Neural progenitor cell (in vitro differentiated cells): ENCODE measurements around the gene PIAS1. TPM values are rescaled to one million over a fixed set of nuclear protein-coding genes. Genes with fewer than 3 reads are reported as not detected.

ENCODE experiments used
- DNase-seq: peaks from one replicate; pipeline ENCODE4 v3.0.0-alpha.2; 2016; ENCODE audit warnings: low spot score
- H2AFZ ChIP-seq: fragments of 200-600 bp; sonication (generic); replicated peaks from 2 replicates; pipeline ENCODE4 v1.6.1; 2016; ENCODE audit warnings: antibody characterized with exemption
- H3F3A ChIP-seq: fragments of 200-600 bp; sonication (generic); 2 replicates; pipeline ENCODE4 v1.6.1; 2016; ENCODE audit warnings: antibody characterized with exemption, low read depth
- H3K27ac ChIP-seq: fragments of 200-600 bp; sonication (generic); 2 replicates; pipeline ENCODE4 v1.5.1; 2016; ENCODE audit warnings: mild to moderate bottlenecking
- H3K27me3 ChIP-seq: fragments of 200-600 bp; sonication (generic); 2 replicates; pipeline ENCODE4 v1.6.1; 2016; ENCODE audit warnings: mild to moderate bottlenecking, moderate library complexity
- H3K36me3 ChIP-seq: fragments of 200-600 bp; sonication (generic); 2 replicates; pipeline ENCODE4 v1.5.1; 2016
- H3K4me1 ChIP-seq: fragments of 200-600 bp; sonication (generic); 2 replicates; pipeline ENCODE4 v1.6.1; 2016; ENCODE audit warnings: mixed run types
- H3K4me2 ChIP-seq: fragments of 200-600 bp; sonication (generic); 2 replicates; pipeline ENCODE4 v1.6.1; 2016
- H3K4me3 ChIP-seq: fragments of 200-600 bp; sonication (generic); 2 replicates; pipeline ENCODE4 v1.5.1; 2016
- H3K79me2 ChIP-seq: fragments of 200-600 bp; sonication (generic); 2 replicates; pipeline ENCODE4 v1.6.1; 2016; ENCODE audit warnings: low read depth
- H3K9ac ChIP-seq: fragments of 200-600 bp; sonication (generic); 2 replicates; pipeline ENCODE4 v1.6.1; 2016
- H3K9me3 ChIP-seq: fragments of 200-600 bp; sonication (generic); 2 replicates; pipeline ENCODE4 v1.5.1; 2016; ENCODE audit warnings: low read depth
- H4K20me1 ChIP-seq: fragments of 200-600 bp; sonication (generic); 2 replicates; pipeline ENCODE4 v1.6.1; 2016; ENCODE audit warnings: low read depth
- H3K27ac Mint-ChIP-seq: 3 replicates; pipeline ENCODE4 v1.8.0; 2021; ENCODE audit warnings: mixed read lengths
- H3K27me3 Mint-ChIP-seq: 2 replicates; pipeline ENCODE4 v1.8.0; 2022; ENCODE audit warnings: low read depth, mild to moderate bottlenecking, inconsistent platforms, moderate library complexity, mixed read lengths; ENCODE audit not compliant: insufficient read depth
- H3K36me3 Mint-ChIP-seq: 3 replicates; pipeline ENCODE4 v1.8.0; 2021; ENCODE audit warnings: mixed read lengths
- H3K4me1 Mint-ChIP-seq: 3 replicates; pipeline ENCODE4 v1.8.0; 2021; ENCODE audit warnings: mixed read lengths
- H3K4me3 Mint-ChIP-seq: 3 replicates; pipeline ENCODE4 v1.8.0; 2021; ENCODE audit warnings: mild to moderate bottlenecking, moderate library complexity, mixed read lengths
- H3K9me3 Mint-ChIP-seq: 3 replicates; pipeline ENCODE4 v1.8.0; 2020; ENCODE audit warnings: mixed read lengths
- CTCF ChIP-seq: fragments of 200-600 bp; sonication (generic); IDR thresholded peaks from 2 replicates; pipeline ENCODE4 v1.5.1; 2017; ENCODE audit warnings: antibody characterized with exemption, mild to moderate bottlenecking
- EZH2 ChIP-seq: fragments of 200-600 bp; sonication (generic); IDR thresholded peaks from 2 replicates; pipeline ENCODE4 v1.6.1; 2017; ENCODE audit warnings: antibody characterized with exemption, mild to moderate bottlenecking, moderate library complexity
- EZH2phosphoT487 ChIP-seq: fragments of 200-600 bp; sonication (generic); IDR thresholded peaks from 2 replicates; pipeline ENCODE4 v1.6.1; 2017; ENCODE audit warnings: antibody characterized with exemption
- total RNA-seq: library from RNA; depleted of rRNA; stranded (reverse); fragments of >200 nt; gene quantifications from 2 replicates; pipeline ENCODE4 v1.2.3, GENCODE V29; 2015; ENCODE audit warnings: low replicate concordance

Gene PIAS1
- total RNA-seq, 1 donor from 2014 or later, result 34.6 TPM

GRCh38 chr15:68114840-68115239 is 60.7 kb downstream of the PIAS1 start:
- Histone ChIP-seq H3K79me2 (peaks cover 81% of the 10 kb centered on the region), H2AFZ (no peak overlapping the region), H3K4me2 (no peak overlapping the region), H3K27me3 (no peaks in the 10 kb centered on the region), H4K20me1 (peaks cover 26% of the 10 kb centered on the region), H3K4me3 (no peak overlapping the region), H3K36me3 (no peaks in the 10 kb centered on the region), H3F3A (no peaks in the 10 kb centered on the region), H3K4me1 (no peaks in the 10 kb centered on the region), H3K27ac (no peak overlapping the region), H3K9ac (no peak overlapping the region), H3K9me3 (no peaks in the 10 kb centered on the region)
- peaks cover 23% of the 10 kb centered on the region for H3K9me3 Mint-ChIP-seq
- no peak overlapping the region for H3K4me3 Mint-ChIP-seq
- no peaks in the 10 kb centered on the region for H3K27me3 Mint-ChIP-seq
- DNase-seq, result no peak
- TF ChIP-seq EZH2phosphoT487 (no peak), EZH2 (no peak), CTCF (no peak)
- H3K27ac Mint-ChIP-seq, result no peak overlapping the region
- H3K4me1 Mint-ChIP-seq, result peaks cover 10% of the 10 kb centered on the region
- peaks cover 41% of the 10 kb centered on the region for H3K36me3 Mint-ChIP-seq

- H4K20me1 ChIP-seq, result peaks cover 15% of the 10 kb centered on the region
- H3K27me3 Mint-ChIP-seq, result no peaks in the 10 kb centered on the region
- no peak for TF ChIP-seq EZH2
- no peak for TF ChIP-seq CTCF
- no peak for TF ChIP-seq EZH2phosphoT487
- no peaks in the 10 kb centered on the region for H3K4me1 Mint-ChIP-seq
- DNase-seq, result no peak
- H2AFZ ChIP-seq, result no peak overlapping the region
- H3K27me3 ChIP-seq, result no peaks in the 10 kb centered on the region
- H3K4me3 ChIP-seq, result no peak overlapping the region
- H3K4me3 Mint-ChIP-seq, result no peak overlapping the region
- H3K9me3 ChIP-seq, result no peaks in the 10 kb centered on the region
- H3K36me3 ChIP-seq, result no peaks in the 10 kb centered on the region
- H3K4me2 ChIP-seq, result no peak overlapping the region
- H3F3A ChIP-seq, result no peaks in the 10 kb centered on the region
- H3K9me3 Mint-ChIP-seq, result peaks cover 8% of the 10 kb centered on the region
- no peak overlapping the region for H3K27ac Mint-ChIP-seq
- H3K27ac ChIP-seq, result no peak overlapping the region
- H3K9ac ChIP-seq, result no peak overlapping the region
- no peaks in the 10 kb centered on the region for H3K4me1 ChIP-seq
- H3K36me3 Mint-ChIP-seq, result peaks cover 40% of the 10 kb centered on the region
- peaks cover 85% of the 10 kb centered on the region for H3K79me2 ChIP-seq
Measured at GRCh38 chr15:68124700-68125099, 70.6 kb downstream of the PIAS1 start.

- no peak overlapping the region for H3K4me3 Mint-ChIP-seq
- H3K4me1 Mint-ChIP-seq, result no peaks in the 10 kb centered on the region
- no peaks in the 10 kb centered on the region for H3K27me3 ChIP-seq
- H3K9ac ChIP-seq, result no peak overlapping the region
- H3K9me3 Mint-ChIP-seq, result no peaks in the 10 kb centered on the region
- H3K9me3 ChIP-seq, result no peaks in the 10 kb centered on the region
- no peak overlapping the region for H3K4me2 ChIP-seq
- peaks cover 78% of the 10 kb centered on the region for H3K79me2 ChIP-seq
- no peaks in the 10 kb centered on the region for H3K36me3 ChIP-seq
- peaks cover 27% of the 10 kb centered on the region for H4K20me1 ChIP-seq
- no peak overlapping the region for H3K4me3 ChIP-seq
- no peak overlapping the region for H2AFZ ChIP-seq
- no peaks in the 10 kb centered on the region for H3F3A ChIP-seq
- H3K27me3 Mint-ChIP-seq, result no peaks in the 10 kb centered on the region
- no peak for DNase-seq
- H3K27ac Mint-ChIP-seq, result no peak overlapping the region
- no peaks in the 10 kb centered on the region for H3K4me1 ChIP-seq
- H3K27ac ChIP-seq, result no peak overlapping the region
- TF ChIP-seq CTCF (no peak), EZH2phosphoT487 (no peak), EZH2 (no peak)
- H3K36me3 Mint-ChIP-seq, result peaks cover 28% of the 10 kb centered on the region
Measured at GRCh38 chr15:68126396-68126795, 72.3 kb downstream of the PIAS1 start.

- TF ChIP-seq EZH2, result no peak
- no peak for TF ChIP-seq CTCF
- TF ChIP-seq EZH2phosphoT487, result no peak
- H3K27me3 ChIP-seq, result no peaks in the 10 kb centered on the region
- H3F3A ChIP-seq, result no peaks in the 10 kb centered on the region
- no peak overlapping the region for H3K4me2 ChIP-seq
- H3K79me2 ChIP-seq, result peaks cover 64% of the 10 kb centered on the region
- H3K4me3 ChIP-seq, result no peak overlapping the region
- no peaks in the 10 kb centered on the region for H3K36me3 ChIP-seq
- no peak overlapping the region for H3K9ac ChIP-seq
- H3K4me3 Mint-ChIP-seq, result no peak overlapping the region
- no peak for DNase-seq
- H3K27ac ChIP-seq, result no peak overlapping the region
- H3K9me3 Mint-ChIP-seq, result no peaks in the 10 kb centered on the region
- no peaks in the 10 kb centered on the region for H3K27me3 Mint-ChIP-seq
- no peaks in the 10 kb centered on the region for H3K4me1 Mint-ChIP-seq
- H4K20me1 ChIP-seq, result peaks cover 36% of the 10 kb centered on the region
- no peaks in the 10 kb centered on the region for H3K9me3 ChIP-seq
- H3K4me1 ChIP-seq, result no peaks in the 10 kb centered on the region
- no peak overlapping the region for H2AFZ ChIP-seq
- no peak overlapping the region for H3K27ac Mint-ChIP-seq
- H3K36me3 Mint-ChIP-seq, result peaks cover 22% of the 10 kb centered on the region
Measured at GRCh38 chr15:68129072-68129471, 75.0 kb downstream of the PIAS1 start.
